Measurements from ENCODE around the gene COG5.
A peak's percentile ranks its signal among the peaks of the same experiment; 100 is the strongest.

COG5 gene

DNA sequence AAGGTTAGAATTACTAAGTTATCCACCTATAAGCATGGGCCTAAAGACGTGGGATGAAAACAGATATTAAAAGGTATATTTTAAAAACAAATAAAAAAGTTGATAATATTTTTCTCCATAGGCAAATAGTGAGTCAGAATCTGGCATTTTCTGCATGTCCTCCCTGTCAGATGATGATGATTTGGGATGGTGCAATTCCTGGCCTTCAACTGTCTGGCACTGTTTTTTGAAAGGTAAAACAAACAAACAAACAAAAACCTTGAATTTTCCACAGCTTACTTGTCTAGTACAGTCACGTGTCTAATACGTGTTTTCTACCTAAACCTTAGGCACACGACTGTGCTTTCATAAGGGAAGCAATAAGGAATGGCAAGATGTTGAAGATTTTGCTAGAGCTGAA, 377.5 kb downstream of the COG5 start:
- DNase-seq (ENCODE audit: low read depth in 3 of 3): no peak

DNA sequence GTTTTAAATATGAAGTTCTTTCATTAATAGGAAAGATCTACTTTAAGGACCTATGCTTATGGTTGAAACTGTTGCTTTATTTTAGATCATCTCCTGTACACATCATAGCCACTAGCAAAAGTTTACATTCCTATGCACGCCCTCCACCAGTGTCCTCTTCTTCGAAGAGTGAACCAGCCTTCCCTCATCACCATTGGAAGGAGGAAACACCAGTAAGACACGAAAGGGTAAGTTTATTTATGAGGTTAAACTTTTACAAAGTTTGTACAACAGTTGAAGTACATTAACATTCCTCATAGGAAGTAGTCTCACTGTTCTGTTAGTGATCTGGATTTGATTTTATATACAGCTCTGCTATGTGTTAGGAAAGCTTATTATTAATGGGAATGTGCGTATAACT, 378.0 kb downstream of the COG5 start:
- DNase-seq (ENCODE audit: low read depth in 3 of 3): no peak

DNA sequence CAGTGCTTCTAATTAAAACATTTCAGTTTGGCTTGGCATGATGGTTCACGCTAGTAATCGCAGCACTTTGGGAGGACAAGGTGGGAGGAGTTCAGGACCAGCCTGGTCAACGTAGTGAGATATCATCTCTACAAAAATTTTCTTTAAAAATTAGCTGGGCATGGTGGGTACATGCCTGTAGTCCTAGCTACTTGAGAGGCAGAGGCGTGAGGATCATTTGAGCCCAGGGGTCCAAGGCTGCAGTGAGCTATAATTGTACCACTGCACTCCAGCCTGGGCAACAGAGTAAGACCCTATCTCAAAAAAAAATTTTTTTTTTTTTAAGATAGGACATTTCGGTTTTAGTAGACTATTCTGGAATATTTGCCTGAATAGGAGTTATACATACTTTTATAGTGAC, 382.5 kb downstream of the COG5 start:
- DNase-seq (ENCODE audit: low read depth in 3 of 3): no peak

DNA sequence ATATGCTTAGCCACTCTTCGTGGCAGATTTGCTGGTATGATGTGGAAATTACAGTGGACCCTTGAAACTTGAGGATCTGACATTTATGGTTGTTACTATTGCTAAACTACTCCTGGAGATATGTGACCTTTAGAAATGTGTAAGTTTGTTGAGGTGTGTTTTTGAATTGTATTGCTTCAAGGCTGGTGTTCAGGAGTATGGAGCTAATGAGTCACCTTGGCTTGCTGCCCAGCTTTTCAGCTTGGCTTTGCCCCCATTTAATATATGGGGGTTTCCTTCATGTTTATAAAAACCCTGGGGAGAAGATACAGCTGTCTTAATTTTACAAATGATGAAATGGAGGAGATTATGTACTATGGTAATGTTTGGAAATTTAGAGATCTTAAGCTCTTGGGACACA, 383.3 kb downstream of the COG5 start:
- DNase-seq (ENCODE audit: low read depth in 3 of 3): peak; percentile 32 to 57 (median 51)

DNA sequence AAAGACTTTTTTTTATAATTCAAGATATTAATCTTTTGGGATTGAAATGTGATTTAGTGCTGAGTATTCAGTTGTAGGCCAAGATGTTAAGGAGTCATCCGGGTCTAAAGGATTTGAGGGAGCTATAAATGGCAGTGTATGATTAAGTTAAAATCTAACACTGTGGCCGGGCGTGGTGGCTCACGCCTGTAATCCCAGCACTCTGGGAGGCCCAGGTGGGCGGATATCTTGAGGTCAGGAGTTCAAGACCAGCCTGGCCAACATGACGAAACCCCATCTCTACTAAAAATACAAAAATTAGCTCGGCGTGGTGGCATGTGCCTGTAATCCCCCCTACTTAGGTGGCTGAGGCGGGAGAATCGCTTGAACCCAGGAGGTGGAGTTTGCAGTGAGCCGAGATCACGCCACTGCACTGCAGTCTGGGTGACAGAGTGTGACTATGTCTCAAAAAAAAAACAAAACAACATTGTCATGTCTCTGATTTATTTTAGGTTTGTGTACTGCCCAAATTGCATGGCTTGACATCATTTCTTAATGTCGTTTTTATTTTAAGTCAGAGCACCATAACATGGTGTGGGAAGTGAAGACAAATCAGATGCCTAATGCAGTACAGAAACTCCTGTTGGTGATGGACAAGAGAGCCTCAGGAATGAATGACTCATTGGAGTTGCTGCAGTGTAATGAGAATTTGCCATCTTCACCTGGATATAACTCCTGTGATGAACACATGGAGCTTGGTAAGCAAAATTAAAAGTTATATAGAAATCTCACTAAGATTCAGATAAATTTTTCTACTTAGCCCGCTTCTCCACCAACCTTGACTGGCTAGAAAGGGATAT, 384.2 kb downstream of the COG5 start:
- no peak for DNase-seq (ENCODE audit: low read depth in 3 of 3)

DNA sequence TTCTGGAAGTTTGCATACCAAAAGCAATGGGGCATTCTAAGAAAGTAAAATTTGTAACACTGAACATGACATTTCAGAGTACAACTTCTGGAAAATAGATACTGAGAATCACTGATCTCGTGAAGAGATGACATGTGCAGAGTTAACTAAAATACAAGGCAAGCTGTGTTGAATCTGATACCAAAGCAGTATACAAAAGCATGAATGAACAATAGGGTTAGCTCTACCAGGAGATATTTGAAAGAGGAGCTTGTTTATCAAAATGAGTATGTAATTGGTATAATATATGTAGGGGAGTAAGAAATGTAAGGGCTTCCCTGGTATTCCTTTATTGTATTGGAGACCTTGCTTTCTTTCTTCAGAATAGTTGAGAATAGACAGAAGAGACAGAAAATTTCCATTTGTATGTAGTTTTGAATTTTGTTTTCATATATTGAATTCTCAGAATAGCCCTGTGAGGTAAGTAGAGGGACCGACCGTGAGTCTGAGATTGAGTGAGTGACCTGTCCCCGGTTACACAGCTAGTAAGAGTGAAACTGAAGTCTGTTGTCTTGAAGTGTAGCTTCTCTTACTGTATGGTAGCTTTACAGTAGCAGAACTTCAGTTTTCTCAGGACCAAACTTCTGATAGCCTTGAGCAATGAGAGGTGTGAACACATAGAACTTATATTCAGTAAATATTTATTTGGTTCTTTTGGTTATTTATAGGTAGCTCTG, 389.9 kb downstream of the COG5 start:
- DNase-seq (ENCODE audit: low read depth in 3 of 3): no peak

DNA sequence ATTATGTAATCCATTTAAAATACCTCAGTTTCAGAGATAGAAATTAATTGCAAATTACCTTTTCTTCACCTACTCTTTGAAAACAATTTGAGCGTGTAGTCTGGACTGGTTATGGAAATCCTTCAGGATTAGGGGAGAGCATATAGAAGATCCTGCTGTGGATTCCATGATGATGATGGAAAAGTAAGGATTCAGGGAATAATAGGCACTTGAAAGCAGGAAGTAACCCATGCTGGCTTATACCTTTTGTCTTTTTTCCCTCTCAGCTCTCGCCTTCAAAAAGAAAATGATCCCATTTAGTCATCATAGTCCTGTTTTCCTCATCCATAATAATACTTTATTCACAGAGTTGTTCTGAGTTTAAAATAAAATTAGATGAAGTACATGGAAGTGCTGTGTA, 390.5 kb downstream of the COG5 start:
- no peak for DNase-seq (ENCODE audit: low read depth in 3 of 3)

DNA sequence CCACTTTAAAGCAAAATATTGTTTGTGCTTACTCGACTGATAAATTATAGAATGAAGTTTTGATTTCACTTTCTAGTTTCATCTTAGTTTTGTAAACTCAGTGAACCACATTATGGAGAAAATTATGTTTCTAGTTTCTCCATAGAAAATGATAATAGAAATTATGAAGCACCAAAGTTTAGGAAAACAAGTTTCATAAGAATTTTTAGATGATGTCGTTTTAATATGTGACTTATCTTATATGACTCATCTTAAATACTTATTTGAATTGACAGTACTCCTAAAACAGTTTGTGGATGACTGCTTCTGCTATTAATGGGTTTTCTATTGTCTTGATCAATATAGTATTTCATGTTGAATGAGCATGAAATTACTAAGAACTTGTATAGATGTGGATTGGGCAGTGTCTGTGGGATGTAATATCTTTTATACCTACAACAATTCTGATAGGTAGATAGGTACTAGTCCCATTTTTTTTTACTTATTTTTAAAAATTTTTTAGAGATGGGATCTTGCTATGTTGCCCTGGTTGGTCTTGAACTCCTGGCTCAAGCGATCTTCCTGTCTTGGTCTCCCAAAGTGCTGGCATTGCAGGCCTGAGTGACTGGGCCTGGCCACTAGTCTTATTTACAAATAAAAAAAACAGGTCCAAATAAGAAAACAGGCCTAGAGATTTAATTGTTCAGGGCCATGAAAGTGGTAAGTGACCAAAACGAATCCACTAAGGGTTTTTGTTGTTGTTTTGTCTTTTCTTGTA, 391.3 kb downstream of the COG5 start:
- no peak for DNase-seq (ENCODE audit: low read depth in 3 of 3)

DNA sequence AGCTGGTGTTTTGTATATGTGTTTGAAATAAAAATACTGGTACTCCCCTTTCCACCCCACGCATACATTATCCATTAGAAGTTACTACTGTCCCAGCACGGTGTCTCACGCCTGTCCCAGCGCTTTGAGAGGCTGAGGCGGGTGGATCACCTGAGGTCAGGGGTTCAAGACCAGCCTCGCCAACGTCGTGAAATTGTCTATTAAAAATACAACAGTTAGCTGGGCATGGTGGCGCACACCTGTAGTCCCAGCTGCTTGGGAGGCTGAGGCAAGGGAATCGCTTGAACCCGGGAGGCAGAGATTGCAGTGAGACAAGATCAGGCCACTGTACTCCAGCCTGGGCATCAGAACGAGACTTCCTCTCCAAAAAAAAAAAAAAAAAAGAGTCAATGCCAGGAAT, 392.2 kb downstream of the COG5 start:
- no peak for DNase-seq (ENCODE audit: low read depth in 3 of 3)

DNA sequence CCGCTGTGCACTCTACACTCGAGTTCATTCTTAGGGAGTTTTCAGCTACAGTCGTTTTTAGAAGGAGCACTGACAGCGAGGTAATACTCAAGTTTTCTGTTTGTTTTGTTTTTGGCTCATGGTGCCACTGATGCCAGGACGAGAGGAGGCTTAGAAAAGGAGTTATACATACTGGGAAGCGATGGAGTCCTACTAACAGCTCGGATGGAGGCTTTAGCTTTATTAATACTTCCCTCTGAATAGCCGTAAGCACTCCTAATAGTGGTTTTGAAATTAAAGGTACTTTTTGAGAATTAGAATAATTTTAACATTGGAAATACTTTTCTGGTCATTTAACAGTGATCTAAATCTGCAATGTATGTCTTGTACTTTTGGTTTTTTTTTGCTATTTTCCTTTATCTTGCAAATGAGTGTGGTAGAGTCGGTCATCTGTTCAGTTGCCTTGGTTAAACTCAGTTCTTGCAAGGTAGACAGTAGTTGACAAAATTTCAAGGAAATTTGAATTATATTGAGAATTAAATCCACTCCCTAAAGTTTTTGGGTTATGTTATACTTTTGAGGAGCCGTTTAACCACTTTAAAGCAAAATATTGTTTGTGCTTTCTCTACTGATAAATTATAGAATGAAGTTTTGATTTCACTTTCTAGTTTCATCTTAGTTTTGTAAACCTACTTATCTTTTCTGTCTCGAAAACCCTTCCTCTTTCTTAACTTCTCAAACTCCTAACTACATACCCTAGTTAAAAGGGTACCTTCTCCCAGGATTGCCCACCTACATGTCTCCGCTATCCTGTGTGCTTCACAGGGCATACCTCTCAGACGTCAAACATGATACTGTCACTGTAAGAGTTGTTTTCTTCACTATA, 393.4 kb downstream of the COG5 start:
- no peak for DNase-seq (ENCODE audit: low read depth in 3 of 3)

DNA sequence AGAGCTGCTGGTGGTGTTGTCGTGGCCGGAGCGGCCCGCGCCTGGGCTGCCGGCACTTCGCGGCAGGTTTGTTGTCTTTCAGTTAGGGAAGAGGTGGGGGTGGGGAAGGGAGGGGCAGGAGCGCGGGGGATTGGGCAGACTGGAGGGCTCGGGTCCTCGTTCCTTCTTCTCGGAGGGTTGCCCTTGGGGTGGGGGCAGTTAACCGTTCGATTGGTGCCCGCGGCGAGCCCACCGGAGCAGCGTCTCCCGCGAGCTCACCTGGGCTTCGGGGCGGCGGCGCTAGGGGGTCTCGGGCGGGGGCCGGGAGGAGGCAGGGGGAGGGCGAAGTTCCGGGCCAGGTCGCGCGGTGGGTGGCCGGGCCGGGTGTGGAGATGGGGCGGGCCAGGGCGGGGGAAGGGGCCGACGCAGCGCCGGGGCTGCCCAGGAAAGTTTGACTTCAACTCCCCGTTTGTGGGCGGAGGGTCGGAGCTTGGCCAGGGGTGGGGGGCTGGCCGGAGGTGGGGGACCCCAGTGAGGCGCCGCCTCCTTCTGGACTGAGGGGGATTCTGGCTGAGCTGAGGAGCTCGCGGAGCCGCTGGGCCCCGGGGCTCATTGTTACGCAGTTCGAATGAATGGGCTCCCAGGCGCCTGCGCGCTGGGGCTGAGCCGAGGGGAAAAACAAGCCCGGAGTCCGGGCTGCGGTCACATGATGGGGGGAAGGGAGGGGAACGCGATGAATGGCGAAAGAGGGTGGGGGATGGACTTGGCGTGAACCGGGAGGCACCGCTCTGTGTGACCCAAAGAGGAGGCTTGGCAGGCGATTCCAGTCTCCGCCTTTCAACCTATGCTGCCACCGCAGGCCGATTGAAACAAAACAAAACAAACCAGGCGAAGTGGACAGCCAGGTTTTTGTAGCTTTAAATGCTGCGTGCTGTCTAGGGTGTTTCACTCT, 394.3 kb downstream of the COG5 start:
- DNase-seq (ENCODE audit: low read depth in 3 of 3): peak; percentile 53 to 63 (median 61)

DNA sequence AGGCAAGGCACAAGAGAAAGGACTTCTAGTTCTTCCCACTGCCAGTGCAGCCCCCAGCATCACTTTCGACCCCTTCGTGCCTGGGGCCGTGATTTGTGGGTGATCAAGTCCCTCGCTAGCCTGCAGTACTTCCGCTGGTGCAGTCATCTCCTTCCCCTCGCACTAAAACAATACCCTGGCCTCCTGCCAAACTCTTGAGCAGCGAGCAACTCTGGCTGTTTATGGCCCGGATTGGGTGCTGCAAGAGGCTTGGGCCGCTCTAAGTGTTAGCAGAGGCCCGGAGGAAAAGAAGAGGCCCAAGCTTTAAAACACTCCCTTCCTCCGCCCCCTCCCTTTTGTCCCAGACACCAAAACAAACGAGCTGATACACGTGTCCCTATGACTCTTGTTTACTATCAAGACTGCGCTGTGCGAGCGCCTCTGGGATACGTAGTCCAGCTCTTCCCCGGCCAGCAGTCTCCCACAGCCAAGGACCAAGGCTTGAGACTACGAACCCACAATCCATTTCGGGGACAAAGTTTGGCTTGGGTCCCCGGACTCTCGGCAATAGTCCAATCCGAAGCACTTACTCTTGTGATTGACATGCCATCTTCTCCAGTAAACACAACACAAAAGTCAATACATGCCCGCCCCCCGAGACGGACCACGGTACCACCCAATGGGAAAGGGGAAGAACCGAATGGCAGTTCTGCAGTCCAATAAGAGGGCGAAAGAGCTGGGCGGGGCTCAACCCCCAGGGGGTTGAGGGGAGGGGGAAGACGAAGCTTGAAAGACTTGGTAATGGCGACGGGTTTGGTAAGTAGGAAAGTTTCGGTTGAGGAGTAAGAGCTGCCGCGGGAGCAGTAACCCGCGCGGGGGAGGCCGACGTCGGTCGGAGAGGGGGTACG, 395.2 kb downstream of the COG5 start, which contains the start of gene HBP1:
TSS of gene HBP1 (plus strand) at position 771 of the 887 bp plus-strand sequence. CDS start 10,891 bp downstream, outside the sequence.
- DNase-seq (ENCODE audit: low read depth in 3 of 3): peak; percentile 85 to 97 (median 96)

DNA sequence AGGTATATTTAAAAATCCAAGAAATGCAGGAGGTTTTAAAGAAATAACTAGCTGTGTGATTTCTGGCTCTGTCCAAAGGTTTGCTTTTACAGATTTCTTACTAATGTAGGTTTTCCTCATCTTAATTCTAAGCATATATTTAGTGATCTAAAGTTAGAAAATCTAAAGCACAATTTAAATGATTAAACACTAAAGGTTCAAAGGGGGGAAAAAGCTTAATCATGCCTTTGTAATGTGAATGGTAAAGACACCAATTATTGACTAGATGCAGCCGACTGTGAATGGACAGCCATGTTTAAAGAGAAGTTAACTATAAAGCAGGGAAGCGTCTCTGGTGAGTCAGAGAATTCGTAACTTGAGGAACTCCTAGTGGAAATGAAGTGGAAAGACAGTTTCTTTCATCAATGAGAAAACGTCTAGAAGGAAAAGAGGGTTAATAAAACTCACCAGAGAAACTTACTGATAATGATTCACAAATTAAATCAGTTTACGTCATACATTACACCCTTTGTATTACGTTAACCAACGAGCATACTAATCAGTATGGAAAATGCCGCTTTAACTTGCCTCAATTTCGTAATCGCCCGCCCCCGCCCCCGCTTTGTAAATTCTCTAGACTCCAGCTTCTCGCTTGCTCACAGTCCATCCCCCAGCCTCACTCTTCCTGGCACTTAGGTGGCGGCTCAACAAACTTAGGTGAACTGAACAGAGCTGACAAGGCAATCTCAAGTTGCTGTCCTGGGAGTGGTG, 396.1 kb downstream of the COG5 start:
- peak in 2 of 3 experiments; percentile 50 to 56 for DNase-seq (ENCODE audit: low read depth in 3 of 3)

DNA sequence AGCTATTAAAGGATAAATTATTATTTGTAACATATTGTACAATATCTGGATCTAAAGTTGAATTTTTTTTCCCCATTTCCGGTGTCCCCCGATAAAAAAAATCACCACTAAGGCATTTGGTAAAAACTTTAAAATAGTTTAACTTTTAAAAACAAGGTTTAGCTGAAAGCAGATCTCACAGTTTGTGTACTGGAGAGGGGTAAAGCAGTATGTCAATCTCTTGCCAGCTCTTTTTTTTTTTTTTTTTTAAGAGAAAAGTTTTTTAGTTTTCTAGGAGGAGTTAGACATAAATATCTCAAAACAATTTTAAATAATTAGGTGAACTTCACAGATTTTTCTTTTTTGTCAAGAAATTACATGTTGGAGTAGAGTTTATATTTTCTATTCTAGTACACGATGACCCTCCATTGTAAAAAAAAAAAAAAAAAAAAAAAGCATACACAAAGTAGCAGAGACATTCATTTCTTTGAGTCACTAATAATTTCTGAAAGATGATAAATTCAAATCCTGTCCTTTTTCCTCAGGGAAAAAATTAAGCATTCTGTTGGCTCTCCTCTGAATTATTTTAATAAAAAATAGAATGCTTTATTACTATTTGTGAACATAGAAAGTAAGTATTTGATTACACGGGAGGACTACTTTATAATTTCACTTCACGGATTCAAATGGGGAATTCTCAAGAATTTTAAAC, 396.8 kb downstream of the COG5 start:
- DNase-seq (ENCODE audit: low read depth in 3 of 3): no peak

DNA sequence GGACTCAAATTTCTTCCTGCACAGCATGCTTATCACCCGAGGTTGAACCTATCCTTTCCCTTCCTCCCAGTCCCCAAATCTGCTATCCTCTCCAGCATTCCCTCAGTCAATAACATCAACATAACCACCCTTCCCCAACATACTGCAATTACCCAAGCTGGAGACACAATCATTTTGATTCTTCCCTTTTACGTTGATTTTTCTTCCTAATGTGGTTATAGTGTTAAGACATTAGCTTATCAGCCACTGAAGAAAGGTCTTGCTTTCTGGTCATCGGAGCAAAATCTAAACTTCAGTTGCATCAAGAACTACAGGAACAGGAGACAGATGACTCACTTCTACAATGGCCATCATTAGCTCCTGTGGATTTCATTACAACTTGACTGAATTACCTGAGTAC, 398.4 kb downstream of the COG5 start:
- no peak for DNase-seq (ENCODE audit: low read depth in 3 of 3)

DNA sequence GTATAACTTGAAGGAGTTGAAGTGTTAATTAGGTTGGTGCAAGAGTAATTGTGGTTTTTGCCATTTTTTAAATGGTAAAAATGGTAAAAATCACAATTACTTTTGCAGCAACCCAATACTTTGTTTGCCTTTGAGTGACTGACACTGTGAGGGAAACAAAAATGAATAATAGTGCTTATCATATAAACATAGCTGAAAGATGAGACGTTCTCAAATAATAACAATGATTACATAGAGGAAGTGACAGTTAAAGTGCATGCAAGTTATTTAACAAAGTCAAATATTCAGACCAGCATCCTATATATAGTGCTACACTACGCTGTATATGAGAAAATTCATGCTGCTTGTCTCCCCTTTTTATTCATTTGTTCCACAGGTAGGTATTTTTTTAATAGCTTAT, 399.6 kb downstream of the COG5 start:
- no peak for DNase-seq (ENCODE audit: low read depth in 3 of 3)

DNA sequence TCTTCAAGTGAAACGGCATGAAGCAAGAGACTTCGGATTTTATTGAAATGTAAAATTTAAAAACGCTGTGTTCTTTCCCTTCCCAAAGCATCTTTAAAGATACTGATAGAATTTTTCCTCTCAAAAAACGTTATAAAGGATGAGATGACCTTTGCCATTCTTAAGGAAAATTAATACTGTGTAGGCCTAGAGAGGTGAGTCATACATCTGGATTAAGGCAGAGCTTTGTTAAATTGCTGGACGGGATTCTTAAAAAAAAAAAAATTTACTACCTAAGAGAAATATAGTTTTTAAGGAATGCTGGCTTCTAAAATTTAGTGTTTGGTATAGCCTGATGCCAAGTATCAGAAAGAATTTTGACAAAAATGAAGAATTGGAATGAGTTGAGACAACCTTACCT, 401.2 kb downstream of the COG5 start:
- DNase-seq (ENCODE audit: low read depth in 3 of 3): no peak

DNA sequence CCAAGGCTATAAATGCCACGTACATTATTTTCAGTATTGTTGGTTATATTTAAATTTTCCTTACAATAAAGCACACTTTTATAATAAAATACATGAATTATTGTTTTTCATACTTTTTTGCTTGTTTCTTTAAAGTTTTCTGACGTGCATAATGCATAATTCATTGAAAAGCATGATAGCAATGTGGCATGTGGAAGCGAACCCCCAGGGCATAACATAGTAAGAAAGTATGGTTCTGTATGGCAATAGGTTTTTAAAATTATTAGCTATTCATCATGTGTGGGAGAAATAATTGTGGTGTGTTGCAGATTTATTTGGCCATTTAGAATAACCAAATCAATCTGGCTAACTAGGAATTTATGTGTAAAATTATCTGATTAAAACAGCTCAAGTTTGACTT, 402.3 kb downstream of the COG5 start:
- DNase-seq (ENCODE audit: low read depth in 3 of 3): no peak

All from stimulated activated CD4-positive, alpha-beta T cell treated with anti-CD3 and anti-CD28 coated beads, TNF-alpha, amount 100 ng/mL, for 4 hours (primary cell).